ENCODE data around the gene PLK1.

PLK1 gene

DNA sequence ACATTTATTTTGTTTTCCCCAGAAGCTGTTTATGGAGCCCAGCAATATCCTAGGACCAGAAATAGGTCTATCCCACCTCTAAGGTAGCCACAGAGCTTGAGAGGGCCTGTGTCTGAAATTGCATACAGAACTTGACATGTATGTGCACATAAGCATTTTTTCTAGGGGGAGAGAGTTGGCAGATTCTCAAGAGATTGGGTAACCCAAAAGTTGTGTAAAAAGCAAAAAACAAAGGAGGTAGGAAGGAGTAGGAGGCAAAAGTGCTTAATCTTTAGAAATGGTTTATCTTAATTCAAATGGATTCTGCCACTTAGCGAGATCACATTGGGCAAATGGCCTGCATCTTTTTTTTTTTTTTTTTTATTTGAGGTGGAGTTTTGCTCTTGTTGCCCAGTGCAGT is 3.5 kb downstream of the PLK1 start:
- no peak for DNase-seq

DNA sequence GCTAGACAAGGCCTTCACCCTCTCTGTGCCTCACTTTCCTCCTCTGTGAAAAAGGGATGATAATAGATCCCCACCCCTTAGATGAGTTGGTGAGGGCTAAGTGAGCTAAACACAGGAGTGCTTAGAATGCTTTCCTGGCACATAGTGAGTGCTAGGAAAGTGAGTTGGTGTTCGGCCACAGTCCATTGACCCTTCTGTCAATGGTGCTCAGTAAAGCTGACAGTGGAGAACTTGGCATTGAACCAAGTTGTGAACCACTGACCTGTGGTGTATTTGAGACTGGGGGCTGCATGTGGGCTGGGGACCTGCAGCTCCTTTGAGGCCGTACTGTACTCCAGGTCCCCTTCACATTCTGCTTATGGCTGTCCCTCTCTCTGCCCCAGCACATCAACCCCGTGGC is 4.8 kb downstream of the PLK1 start:
- no peak for DNase-seq

GRCh38 chr16:23687034-23687808 is 8.5 kb downstream of the PLK1 start:
- DNase-seq: no peak

DNA sequence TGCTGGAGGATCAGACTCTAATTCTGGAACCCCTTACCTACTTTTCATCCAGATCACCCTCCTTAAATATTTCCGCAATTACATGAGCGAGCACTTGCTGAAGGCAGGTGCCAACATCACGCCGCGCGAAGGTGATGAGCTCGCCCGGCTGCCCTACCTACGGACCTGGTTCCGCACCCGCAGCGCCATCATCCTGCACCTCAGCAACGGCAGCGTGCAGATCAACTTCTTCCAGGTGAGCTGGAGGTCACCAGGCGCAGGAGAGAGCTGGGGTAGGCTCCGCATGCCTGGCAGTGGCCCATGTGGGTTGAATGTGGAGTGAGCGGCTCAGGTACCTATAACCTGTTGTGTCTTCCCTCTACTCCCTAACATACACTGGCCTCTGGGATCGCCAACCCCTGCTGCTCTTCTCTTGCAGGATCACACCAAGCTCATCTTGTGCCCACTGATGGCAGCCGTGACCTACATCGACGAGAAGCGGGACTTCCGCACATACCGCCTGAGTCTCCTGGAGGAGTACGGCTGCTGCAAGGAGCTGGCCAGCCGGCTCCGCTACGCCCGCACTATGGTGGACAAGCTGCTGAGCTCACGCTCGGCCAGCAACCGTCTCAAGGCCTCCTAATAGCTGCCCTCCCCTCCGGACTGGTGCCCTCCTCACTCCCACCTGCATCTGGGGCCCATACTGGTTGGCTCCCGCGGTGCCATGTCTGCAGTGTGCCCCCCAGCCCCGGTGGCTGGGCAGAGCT is 10.9 kb downstream of the PLK1 start:
- DNase-seq: no peak

DNA sequence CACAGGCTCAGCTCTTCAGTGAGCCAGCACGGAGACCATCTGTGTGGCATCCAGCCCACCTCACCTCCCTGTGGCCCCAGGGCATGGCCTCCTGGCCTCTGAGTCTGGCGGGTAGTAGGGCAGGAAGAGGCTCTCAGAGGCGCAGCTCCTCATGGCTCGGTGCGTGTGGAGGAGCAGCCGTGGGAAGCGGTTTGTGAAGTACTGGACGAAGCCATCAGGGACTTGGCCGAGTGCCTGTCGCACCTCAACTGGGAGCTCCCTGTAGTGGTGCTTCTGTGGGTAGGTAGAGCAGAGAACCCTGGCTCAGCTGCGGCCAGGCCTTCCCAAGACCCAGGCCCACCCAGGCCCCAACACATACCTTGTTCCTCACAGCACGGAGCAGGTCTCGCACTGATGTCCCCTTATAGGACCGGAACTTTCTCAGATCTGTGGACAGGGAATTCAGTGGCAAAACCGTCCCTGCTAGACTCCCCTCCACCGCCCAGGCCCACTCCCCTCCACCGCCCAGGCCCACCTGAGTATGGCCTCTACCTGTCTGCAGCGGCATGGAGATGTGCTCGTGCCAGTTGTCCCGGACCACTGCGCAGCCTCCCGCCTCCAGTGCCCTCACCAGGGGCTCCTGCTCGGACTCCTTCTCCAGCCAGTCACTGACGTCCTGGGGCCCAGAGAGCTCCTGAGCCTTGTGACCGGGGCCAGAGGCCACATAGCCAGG is 12.2 kb downstream of the PLK1 start:
- no peak for DNase-seq

DNA sequence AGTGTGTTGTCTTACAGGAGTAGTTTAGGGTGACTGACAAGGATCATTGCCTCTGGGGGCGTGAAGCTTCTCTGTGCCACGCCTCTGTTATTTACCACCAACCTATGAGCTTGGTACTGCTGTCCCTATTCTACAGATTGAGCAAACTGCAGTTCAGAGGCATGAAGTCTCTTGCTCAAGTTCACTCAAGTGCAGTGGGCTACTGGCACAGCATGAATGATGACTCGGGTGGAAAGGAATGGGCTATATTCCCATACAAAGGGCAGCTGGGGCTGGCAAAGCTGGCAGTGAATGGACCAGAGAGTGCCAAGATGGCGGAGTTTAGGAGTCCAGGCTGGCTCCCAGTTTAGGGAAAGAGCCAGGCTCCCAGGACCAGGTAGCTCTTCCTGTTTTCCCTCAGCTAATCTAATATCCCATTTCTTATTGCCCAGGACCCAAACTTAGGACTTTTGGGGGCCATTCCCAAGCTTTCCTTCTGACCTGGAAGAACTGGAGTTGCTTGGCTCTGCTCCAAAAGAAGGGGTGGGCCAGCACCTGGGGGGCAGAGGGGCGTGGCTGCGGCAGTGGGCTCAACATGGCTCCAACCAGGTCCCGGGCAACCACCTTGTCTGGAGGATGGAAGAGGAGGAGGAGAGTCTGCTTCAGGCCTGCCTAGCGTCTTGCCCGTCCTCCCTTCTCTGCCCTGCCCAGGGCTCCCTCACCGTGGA is 12.9 kb downstream of the PLK1 start:
- no peak for DNase-seq

DNA sequence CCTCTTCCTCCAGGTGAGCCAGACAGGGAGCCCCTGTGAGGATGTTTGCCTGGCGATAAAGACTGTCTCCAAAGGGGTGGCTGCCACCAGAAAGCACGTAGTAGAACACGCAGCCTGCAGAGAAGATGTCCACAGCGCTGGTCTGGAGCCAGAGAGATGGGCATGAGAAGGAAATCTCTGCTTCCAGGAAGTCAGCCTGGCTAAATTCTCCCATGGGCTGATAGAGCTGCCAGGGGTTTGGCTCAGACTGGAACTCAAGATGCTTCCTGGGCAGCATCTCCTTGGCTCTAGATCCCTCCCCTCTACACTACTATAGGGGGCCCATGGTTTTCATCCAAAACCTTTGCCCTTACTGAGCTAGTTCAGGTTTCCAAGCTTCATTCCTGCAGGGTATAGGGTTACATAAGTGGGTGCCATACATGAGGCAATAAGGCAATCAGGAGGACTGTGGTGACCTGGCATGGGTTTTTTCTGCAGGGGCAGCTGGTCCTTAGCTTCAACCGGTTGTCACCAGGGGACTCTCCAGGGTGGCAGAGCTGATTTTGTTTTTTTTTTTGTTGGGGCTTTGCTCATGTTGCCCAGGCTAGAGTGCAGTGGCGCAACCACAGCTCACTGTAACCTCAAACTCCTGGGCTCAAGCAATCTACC is 13.6 kb downstream of the PLK1 start:
- no peak for DNase-seq

DNA sequence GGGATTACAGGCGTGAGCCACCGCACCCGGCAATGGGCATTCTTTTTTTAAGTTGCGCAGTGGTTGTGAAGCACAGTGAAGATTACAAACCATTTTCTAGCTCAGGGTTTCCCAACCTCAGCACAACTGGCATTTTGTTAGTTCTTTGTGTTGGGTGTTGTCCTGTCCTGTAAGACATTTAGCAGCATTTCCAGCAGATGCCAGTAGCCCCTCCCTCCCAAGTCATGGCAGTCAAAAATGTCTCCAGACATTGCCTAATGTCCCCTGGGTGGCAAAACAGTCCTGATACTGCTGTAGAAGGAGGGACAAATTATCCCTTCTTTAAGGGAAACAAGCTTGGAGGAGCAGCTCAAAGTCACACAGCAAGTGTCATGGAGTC is 15.6 kb downstream of the PLK1 start:
- DNase-seq: no peak

DNA sequence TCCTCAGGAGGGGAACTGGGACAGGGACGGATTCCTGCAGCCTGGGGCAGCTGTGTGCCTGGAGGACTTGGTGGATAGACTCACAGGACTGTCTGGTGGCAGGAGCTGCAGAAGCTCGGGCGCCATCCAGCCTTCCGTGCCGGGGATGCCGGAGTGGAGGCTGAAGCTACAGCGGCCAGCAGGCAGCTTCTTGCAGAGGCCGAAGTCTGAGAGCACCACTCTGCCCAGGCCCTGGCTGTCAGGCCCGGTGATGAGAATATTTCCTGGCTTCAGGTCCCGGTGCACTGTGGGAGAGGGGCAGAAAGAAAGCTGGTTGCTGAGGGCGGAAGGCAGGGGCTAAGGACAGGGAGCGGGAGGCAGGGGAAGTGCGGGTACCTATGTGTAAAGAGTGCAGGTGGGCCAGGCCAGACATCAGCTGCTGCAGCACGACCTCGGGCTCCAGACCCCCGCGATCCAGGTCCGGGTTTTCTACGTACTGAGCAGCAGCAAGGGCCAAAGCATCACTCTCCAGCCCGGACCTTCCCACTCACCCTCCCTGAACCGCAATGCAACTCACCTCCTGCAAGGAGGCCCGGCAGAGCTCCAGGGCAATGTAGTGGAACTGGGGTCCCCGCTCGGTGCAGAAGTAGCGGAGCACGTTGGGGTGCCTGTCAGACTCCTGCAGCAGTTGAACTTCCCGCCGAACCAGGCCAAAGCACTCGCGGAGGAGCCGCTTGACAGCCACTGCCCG is 16.1 kb downstream of the PLK1 start:
- no peak for DNase-seq

GRCh38 chr16:23695756-23696155 is 17.1 kb downstream of the PLK1 start:
- no peak for DNase-seq

DNA sequence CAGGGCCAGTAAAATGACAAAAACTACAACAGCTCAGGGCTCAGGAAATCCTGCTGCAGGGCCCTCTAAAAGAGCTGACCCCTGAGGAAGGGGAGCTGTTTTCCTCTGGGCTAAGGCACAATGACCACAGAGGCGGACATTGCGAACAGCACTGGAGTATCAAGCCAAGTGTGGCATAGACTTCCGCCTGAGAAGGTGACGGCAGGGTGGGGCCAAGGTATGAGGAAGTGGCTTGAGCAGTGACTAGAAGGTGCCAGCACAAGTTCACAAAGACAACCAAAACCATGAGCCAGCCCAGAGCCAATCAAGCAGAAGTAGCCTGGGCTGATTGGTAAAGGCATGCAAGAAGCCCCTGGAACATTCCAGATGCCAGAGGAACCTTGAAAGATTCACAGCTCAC is 20.4 kb downstream of the PLK1 start:
- no peak for DNase-seq

- no peak for DNase-seq
These were observed 21.4 kb downstream of the PLK1 start for GRCh38 chr16:23700093-23700492.

DNA sequence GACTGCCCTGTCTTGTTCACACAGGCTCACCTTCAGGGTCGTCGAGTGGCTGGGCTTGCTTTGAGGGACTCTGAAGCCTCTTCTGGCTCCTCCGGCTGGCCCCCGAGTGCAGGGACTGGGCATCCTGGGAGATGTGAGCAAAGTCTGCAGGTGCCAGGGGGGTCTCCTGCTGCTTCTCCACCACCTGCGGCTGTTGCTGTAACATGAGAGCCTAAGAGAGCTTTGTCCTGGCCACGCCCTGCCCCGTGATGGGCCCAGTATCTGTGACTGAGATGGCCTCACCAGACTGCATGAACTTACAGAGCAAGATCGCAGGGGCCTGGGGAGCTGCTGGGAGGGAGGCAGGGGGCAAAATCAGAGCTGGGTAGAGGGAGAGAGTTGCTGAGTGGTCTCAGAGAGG is 21.8 kb downstream of the PLK1 start:
- DNase-seq: no peak

DNA sequence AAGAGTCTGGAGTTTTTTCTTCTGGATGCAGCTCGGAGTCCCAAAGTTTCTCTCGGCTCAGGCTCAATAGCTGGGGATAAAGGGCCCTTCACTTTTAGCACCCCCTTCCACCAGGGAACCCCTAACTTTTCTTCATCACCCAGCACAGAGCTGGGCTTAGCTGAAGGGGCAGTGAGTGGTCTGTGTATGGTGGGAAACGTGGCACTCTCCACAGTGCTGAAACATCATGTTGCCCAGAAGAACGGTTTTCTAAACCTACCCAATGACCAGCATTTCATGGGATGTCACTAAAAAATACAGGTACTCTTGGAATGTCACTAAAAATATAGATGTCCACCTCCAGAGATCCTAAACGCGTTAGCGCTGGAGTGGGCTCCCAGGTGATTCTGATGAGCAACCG is 22.4 kb downstream of the PLK1 start:
- no peak for DNase-seq

DNA sequence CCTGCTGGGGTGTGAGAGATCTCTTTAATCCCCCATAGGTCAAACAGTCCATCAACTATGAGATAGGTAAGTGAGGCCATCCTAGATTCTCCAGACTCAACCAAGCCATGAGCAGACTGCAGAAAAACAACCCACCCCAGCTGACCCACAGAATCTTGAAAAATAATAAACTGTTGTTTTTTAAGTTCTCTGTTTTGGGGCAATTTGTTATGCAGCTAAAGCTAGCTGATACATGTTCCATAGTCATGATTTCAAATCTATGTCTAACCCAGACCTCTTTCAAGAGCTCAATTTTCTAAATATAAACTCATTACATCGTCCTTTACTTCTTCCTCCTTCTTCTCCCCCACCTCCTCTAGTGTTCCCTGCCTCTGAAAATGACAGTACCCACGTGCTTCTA is 24.3 kb downstream of the PLK1 start:
- no peak for DNase-seq

DNA sequence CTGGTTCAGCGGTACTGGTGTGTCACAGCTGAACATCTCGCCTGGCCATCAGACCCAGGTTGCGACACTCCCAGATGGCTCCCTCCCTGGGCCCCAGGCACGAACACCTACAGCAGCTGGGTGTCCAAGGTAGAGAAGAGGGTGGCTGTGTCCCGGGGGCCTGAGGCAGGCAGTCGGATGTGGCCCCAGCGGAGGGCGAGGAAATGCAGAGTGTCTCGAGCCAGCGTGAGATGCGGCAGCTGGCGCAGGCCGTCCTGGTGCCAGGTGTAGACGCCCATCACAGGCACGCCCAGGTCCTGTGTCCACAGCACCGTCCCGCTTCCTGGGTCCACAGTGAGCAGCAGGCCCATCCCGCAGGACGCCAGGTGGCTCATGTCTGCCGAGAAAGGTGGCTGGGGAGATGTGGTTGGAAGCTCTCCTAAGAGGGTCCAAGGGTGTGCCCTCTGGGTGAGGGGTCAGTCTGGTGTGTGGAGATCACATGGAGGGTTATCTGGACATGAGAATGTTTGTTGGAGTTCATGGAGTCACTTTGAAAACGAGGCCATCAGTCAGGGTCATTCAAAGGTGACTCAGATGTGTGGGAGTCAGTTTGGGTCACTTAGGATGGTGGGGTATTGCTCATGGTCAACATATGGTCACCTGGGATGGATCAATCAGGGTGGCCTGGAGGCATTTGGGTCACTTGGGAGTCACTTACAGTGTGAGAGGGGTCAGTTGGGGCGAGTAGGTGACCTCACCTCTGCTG is 26.3 kb downstream of the PLK1 start:
- DNase-seq: no peak

GRCh38 chr16:23705517-23705902 is 26.8 kb downstream of the PLK1 start:
- DNase-seq: no peak

- DNase-seq: no peak
These were observed 27.8 kb downstream of the PLK1 start for GRCh38 chr16:23706439-23706838.

- no peak for DNase-seq
These were observed 30.8 kb downstream of the PLK1 start for GRCh38 chr16:23709536-23709935.

DNA sequence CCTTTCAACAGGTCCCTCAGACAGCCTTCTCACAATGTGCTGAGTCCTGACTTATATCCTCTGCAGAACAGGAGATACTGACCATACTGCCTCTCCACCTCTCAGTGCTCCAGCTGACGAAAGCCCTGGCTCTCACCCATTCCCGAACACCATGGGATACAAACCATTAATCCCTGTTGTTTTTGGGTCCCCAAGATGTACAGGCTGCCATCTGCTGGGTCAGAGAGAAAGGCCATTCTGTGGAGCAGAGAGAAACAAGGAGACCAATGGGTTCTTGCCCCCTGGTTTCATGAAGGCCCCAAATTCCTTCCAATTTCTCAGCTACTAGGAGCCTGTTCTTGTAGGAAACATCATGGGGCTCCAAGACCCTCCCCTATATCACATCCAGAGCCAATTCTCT is 31.3 kb downstream of the PLK1 start:
- DNase-seq: no peak

DNA sequence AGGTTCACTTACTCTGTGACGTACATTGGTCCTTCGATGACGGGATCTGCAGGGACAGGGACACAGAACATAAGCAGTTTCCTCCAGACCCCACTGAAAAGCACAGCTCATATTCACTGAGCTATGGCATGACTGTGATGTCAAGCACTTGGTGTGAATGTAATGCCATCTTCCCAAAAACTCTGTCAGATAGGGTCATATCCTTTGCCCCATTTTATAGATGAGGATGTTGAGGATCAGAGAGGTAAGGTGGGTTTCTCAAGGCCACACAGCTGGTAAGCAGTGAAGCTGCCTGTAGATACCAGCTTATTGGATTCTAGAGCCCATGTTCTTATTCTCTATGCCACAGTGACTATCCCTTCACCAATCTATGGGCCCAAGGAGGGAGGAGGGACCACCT is 31.8 kb downstream of the PLK1 start:
- DNase-seq: no peak
